NOMO-1 (cell line): ENCODE data around the gene TNFAIP8.
"Not testable (repeated sequence)": the region's sequence is repeated elsewhere in the genome, so short reads cannot be mapped to it uniquely, and the experiment has no call there.

ENCODE experiments used
- DNase-seq, 2 experiments: peaks; one replicate each; lab custom pipeline; 2025; ENCODE audit not compliant: unreplicated experiment in 2 of 2; lab: John Stamatoyannopoulos, UW

The TNFAIP8 gene

GRCh38 chr5:119412279-119413227, 56.7 kb downstream of the TNFAIP8 start:
- no peak for DNase-seq

GRCh38 chr5:119414124-119414734, 58.4 kb downstream of the TNFAIP8 start:
- peak; percentile 70 to 89 for DNase-seq

GRCh38 chr5:119417891-119418605, 62.2 kb downstream of the TNFAIP8 start:
- no peak for DNase-seq

- peak in 1 of 2 experiments; percentile 8 for DNase-seq
Observed at GRCh38 chr5:119418606-119419100, 62.8 kb downstream of the TNFAIP8 start.

- DNase-seq, result peak; percentile 49 to 51
Observed at GRCh38 chr5:119420169-119420568, 64.3 kb downstream of the TNFAIP8 start.

GRCh38 chr5:119426057-119426456, 70.2 kb downstream of the TNFAIP8 start:
- DNase-seq, result peak; percentile 64 to 82

- no peak for DNase-seq
Observed at GRCh38 chr5:119427060-119427459, 71.2 kb downstream of the TNFAIP8 start.

- DNase-seq, result peak; percentile 39 to 72
Observed at GRCh38 chr5:119427596-119427995, 71.8 kb downstream of the TNFAIP8 start.

- DNase-seq, result not testable (repeated sequence)
Observed at GRCh38 chr5:119428166-119428565, 72.3 kb downstream of the TNFAIP8 start.

- not testable (repeated sequence) for DNase-seq
Observed at GRCh38 chr5:119428574-119428973, 72.8 kb downstream of the TNFAIP8 start.

GRCh38 chr5:119432674-119433237, 76.9 kb downstream of the TNFAIP8 start:
- DNase-seq, result not testable (repeated sequence)

GRCh38 chr5:119435436-119436132, 79.8 kb downstream of the TNFAIP8 start:
- peak; percentile 79 to 82 for DNase-seq

GRCh38 chr5:119437785-119438586, 82.2 kb downstream of the TNFAIP8 start:
- DNase-seq, result peak in 1 of 2 experiments; percentile 36

GRCh38 chr5:119438587-119438917, 82.7 kb downstream of the TNFAIP8 start:
- DNase-seq, result peak; percentile 36 to 60

GRCh38 chr5:119439140-119439631, 83.4 kb downstream of the TNFAIP8 start:
- no peak for DNase-seq

- DNase-seq, result not testable (repeated sequence)
Observed at GRCh38 chr5:119439632-119440031, 83.8 kb downstream of the TNFAIP8 start.

- DNase-seq, result not testable (repeated sequence)
Observed at GRCh38 chr5:119444643-119445042, 88.8 kb downstream of the TNFAIP8 start.

GRCh38 chr5:119445544-119445943, 89.7 kb downstream of the TNFAIP8 start:
- no peak for DNase-seq
